Spleen (tissue), 11 donors: ENCODE results near the gene MISP. TPM values are rescaled to one million over a fixed set of nuclear protein-coding genes. Genes with fewer than 3 reads are reported as not detected.
A peak's percentile ranks its signal among the peaks of the same experiment; 100 is the strongest.

ENCODE experiments used
- DNase-seq: peaks from one replicate; pipeline ENCODE4 v3.0.0-alpha.2; 2020
- H3K27ac ChIP-seq, 8 donors: fragments of 200-600 bp; sonication (generic) in 7 of 8; 1 replicate in 4 of 8; 2 replicates in 4 of 8; pipeline versions ENCODE4 v1.5.0 to v1.8.0; 2016 to 2021; ENCODE audit warnings: inconsistent platforms in 4 of 8, mild to moderate bottlenecking in 4 of 8, moderate library complexity in 1 of 8
- H3K27me3 ChIP-seq, 7 donors: fragments of 200-600 bp; sonication (generic) in 6 of 7; replicated peaks in 1 of 7; 1 replicate in 4 of 7; 2 replicates in 3 of 7; pipeline versions ENCODE4 v1.5.0 to v1.8.0; 2016 to 2021; ENCODE audit warnings: inconsistent platforms in 3 of 7, mild to moderate bottlenecking in 1 of 7
- H3K36me3 ChIP-seq, 6 donors: fragments of 200-600 bp; sonication (generic) in 5 of 6; 1 replicate in 4 of 6; 2 replicates in 2 of 6; pipeline versions ENCODE4 v1.5.0 to v1.8.0; 2016 to 2021; ENCODE audit warnings: inconsistent platforms in 2 of 6
- H3K4me1 ChIP-seq, 6 donors: fragments of 200-600 bp; sonication (generic) in 5 of 6; 1 replicate in 3 of 6; 2 replicates in 3 of 6; pipeline versions ENCODE4 v1.5.0 to v1.8.0; 2016 to 2021; ENCODE audit warnings: inconsistent platforms in 3 of 6
- H3K4me3 ChIP-seq, 8 donors: fragments of 200-600 bp; sonication (generic) in 7 of 8; 1 replicate in 4 of 8; 2 replicates in 4 of 8; pipeline versions ENCODE4 v1.5.0 to v1.8.0; 2016 to 2021; ENCODE audit warnings: inconsistent platforms in 4 of 8, mild to moderate bottlenecking in 4 of 8, moderate library complexity in 2 of 8
- H3K9me3 ChIP-seq, 8 donors: fragments of 200-600 bp; sonication (generic) in 7 of 8; 1 replicate in 4 of 8; 2 replicates in 4 of 8; pipeline versions ENCODE4 v1.5.0 to v1.8.0; 2016 to 2021; ENCODE audit warnings: inconsistent platforms in 4 of 8
- CTCF ChIP-seq, 11 experiments: fragments of 200-600 bp in 7 of 11; fragments of 450-650 bp in 4 of 11; sonication (generic) in 4 of 11; IDR thresholded peaks in 8 of 11; conservative IDR thresholded peaks in 3 of 11; 1 replicate in 7 of 11; 2 replicates in 4 of 11; pipeline versions ENCODE4 v1.4.0 to v1.8.0; 2016 to 2021; ENCODE audit warnings: antibody characterized with exemption in 11 of 11, inconsistent platforms in 4 of 11, mild to moderate bottlenecking in 1 of 11
- POLR2A ChIP-seq, 3 donors: fragments of 450-650 bp; IDR thresholded peaks; one replicate each; pipeline ENCODE4 v1.5.1; 2017; ENCODE audit warnings: antibody characterized with exemption in 3 of 3, mild to moderate bottlenecking in 1 of 3
- POLR2AphosphoS5 ChIP-seq, 3 donors: sonication (generic); formaldehyde crosslinking; IDR thresholded peaks; one replicate each; pipeline ENCODE4 v1.5.1; 2017; ENCODE audit warnings: antibody characterized with exemption in 3 of 3
- WGBS, 5 donors: extraction: QIAGEN DNeasy Blood & Tissue Kit in 3 of 5; methylation state at CpG; one replicate each; pipeline versions ENCODE4 v1.1.5 to v1.1.7; 2013 to 2018; 5-methylcytosine and 5-hydroxymethylcytosine counted together
- intact Hi-C: fragments of 100-400 bp; cut with DNase I; formaldehyde crosslinking; loops from one replicate; pipeline ENCODE4 v1.15.0; 2023; ENCODE audit warnings: low total_unique reads
- microRNA-seq, 3 donors: library from miRNA; unstranded; fragments of <30 nt; microRNA quantifications; one replicate each; pipeline versions ENCODE4 to v1.1.0, GENCODE V29; 2019 to 2020
- polyA plus RNA-seq, 3 donors: library from polyadenylated mRNA; stranded (reverse); fragments of 200-250 nt; gene quantifications; one replicate each; pipeline ENCODE4 v1.2.1, GENCODE V29; 2013
- small RNA-seq, 4 donors: library from RNA; depleted of rRNA; stranded (forward); fragments of <200 nt; gene quantifications; one replicate each; pipeline ENCODE3, GENCODE V24; 2016
- total RNA-seq, 7 donors: library from RNA; depleted of rRNA in 3 of 7; stranded (reverse); fragments of >200 nt in 3 of 7; fragmentation: NEBNext Ultra II Directional in 4 of 7; extraction: Animal tissue kit (Norgen Biotek cat#: 25700) in 4 of 7; gene quantifications; one replicate each; pipeline versions ENCODE4 v1.1.0 to v1.2.1, GENCODE V29; 2016 to 2021
- donor health status: healthy with polysubstance abuse.
- donor health status: DM: no; HTN: no; CAD: no; lungs with moderate emphysema.
- donor health status: DM: no; HTN: no; CAD: no.
- donor health status: Bipolar disorder and iron deficiency.
- donor health status: healthy.
- donor health status: DM: no; HTN: no; CAD: no.
- donor health status: DM: yes; HTN: yes; CAD: no.

MISP gene
- total and polyA plus RNA-seq, 10 donors: 0.13 TPM; not detected in 9

GRCh38 chr19:812049-812746 is 61.3 kb downstream of the MISP start:
- Histone ChIP-seq H3K27me3 (no peaks in the 10 kb centered on the region), H3K27ac (no peak overlapping the region), H3K4me1 (peaks cover 0 to 25% (median 3%) of the 10 kb centered on the region in 6 donors), H3K4me3 (no peak overlapping the region), H3K36me3 (peaks cover 11 to 85% (median 62%) of the 10 kb centered on the region in 6 donors), H3K9me3 (peaks cover 0 to 3% (median 0%) of the 10 kb centered on the region in 8 donors)
- DNase-seq: peak; percentile 52
- WGBS, 5 donors: 89 to 95% (median 91%) methylated on average over 53 to 80 of the region's 80 CpGs
- TF ChIP-seq POLR2AphosphoS5 (IDR thresholded peaks at IDR 0.05) (peak; percentile 37 to 44 (median 41)), CTCF (IDR thresholded peaks at IDR 0.05 in 8 of 11, conservative IDR thresholded peaks at IDR 0.05 in 3 of 11) (no peak)
- intact Hi-C loops: no loop called here

GRCh38 chr19:812747-813218 is 61.9 kb downstream of the MISP start:
- H3K4me1 ChIP-seq: peaks cover 0 to 20% (median under 1%) of the 10 kb centered on the region in 6 donors
- TF ChIP-seq POLR2AphosphoS5 (IDR thresholded peaks at IDR 0.05) (no peak), POLR2A (IDR thresholded peaks at IDR 0.05) (no peak), CTCF (IDR thresholded peaks at IDR 0.05 in 8 of 11, conservative IDR thresholded peaks at IDR 0.05 in 3 of 11) (no peak)
- H3K27ac ChIP-seq: no peak overlapping the region
- intact Hi-C loops: no loop called here
- WGBS, 5 donors: 95 to 96% (median 96%) methylated on average over 35 to 72 of the region's 72 CpGs
- H3K36me3 ChIP-seq: peaks cover 11 to 79% (median 56%) of the 10 kb centered on the region in 6 donors
- H3K4me3 ChIP-seq: no peak overlapping the region
- no peaks in the 10 kb centered on the region for H3K27me3 ChIP-seq
- peaks cover 0 to 3% (median 0%) of the 10 kb centered on the region in 8 donors for H3K9me3 ChIP-seq
- DNase-seq: peak; percentile 73

GRCh38 chr19:813219-814151 is 62.6 kb downstream of the MISP start:
- 90 to 94% (median 93%) methylated on average over 61 to 87 of the region's 87 CpGs for WGBS, 5 donors
- intact Hi-C loops: no loop called here
- peaks cover 0 to 13% (median 0%) of the 10 kb centered on the region in 6 donors for H3K4me1 ChIP-seq

More at GRCh38 chr19:813219-814151, 62.6 kb downstream of the MISP start:
- Histone ChIP-seq H3K9me3 (peaks cover 0 to 3% (median 0%) of the 10 kb centered on the region in 8 donors), H3K27ac (no peak overlapping the region), H3K36me3 (peaks cover 11 to 72% (median 49%) of the 10 kb centered on the region in 6 donors), H3K27me3 (no peaks in the 10 kb centered on the region), H3K4me3 (no peak overlapping the region)
- TF ChIP-seq CTCF (IDR thresholded peaks at IDR 0.05 in 8 of 11, conservative IDR thresholded peaks at IDR 0.05 in 3 of 11) (no peak), POLR2A (IDR thresholded peaks at IDR 0.05) (no peak), POLR2AphosphoS5 (IDR thresholded peaks at IDR 0.05) (peak; percentile 60 to 77 (median 67))
- DNase-seq: no peak

Small RNAs within 50 kb of the gene (microRNA-seq; reads per million reads assigned to microRNA genes)
- gene MIR3187: 5.8 to 8.1 (median 7.3) reads per million in 3 donors
- 0.85 to 2.9 (median 2.8) reads per million in 3 donors for gene MIR4745

Small RNAs within 50 kb of the gene (small RNA-seq; reads per million reads assigned to genes)
- 0 reads per million in 4 donors for gene MIR3187

Other genes with a start within 250 kb of the MISP start
- gene TPGS1, start 243.6 kb upstream of the MISP start, total RNA-seq: 10 to 100 TPM; 16.1 to 23.7 (median 19.5) TPM
- 10 to 100 TPM in 2 of 3 donors, 1 to 10 TPM in 1; 9.8 to 24.4 (median 19.4) TPM for gene TPGS1, start 243.6 kb upstream of the MISP start, polyA plus RNA-seq
- gene CDC34, start 219.4 kb upstream of the MISP start, total RNA-seq: 10 to 100 TPM; 36.5 to 52.4 (median 48.3) TPM
- 10 to 100 TPM; 35.9 to 83.9 (median 68.7) TPM for gene CDC34, start 219.4 kb upstream of the MISP start, polyA plus RNA-seq
- gene GZMM, start 207.1 kb upstream of the MISP start, total RNA-seq: 10 to 100 TPM in 4 of 7 donors, 1 to 10 TPM in 3; 3.9 to 19.5 (median 13.5) TPM
- gene GZMM, start 207.1 kb upstream of the MISP start, polyA plus RNA-seq: 10 to 100 TPM in 2 of 3 donors, 1 to 10 TPM in 1; 9.4 to 19.1 (median 16.3) TPM
- gene BSG, start 178.5 kb upstream of the MISP start, total RNA-seq: 100 to 1,000 TPM; 180 to 307 (median 274) TPM
- gene BSG, start 178.5 kb upstream of the MISP start, polyA plus RNA-seq: 100 to 1,000 TPM in 2 of 3 donors, 10 to 100 TPM in 1; 95.3 to 141 (median 139) TPM
- 1 to 10 TPM in 1 of 7 donors, under 1 TPM in 4, not detected in 2; 0.19 to 1.1 (median 0.54) TPM for gene HCN2, start 161.2 kb upstream of the MISP start, total RNA-seq
- gene HCN2, start 161.2 kb upstream of the MISP start, polyA plus RNA-seq: under 1 TPM; 0.09 to 0.19 (median 0.11) TPM
- 10 to 100 TPM; 28.6 to 55.6 (median 49.7) TPM for gene POLRMT, start 117.6 kb upstream of the MISP start, total RNA-seq
- gene POLRMT, start 117.6 kb upstream of the MISP start, polyA plus RNA-seq: 100 to 1,000 TPM in 2 of 3 donors, 10 to 100 TPM in 1; 67.8 to 105 (median 102) TPM
- under 1 TPM in 2 of 7 donors, not detected in 5; 0.27 to 0.61 TPM for gene FGF22, start 111.2 kb upstream of the MISP start, total RNA-seq
- gene FGF22, start 111.2 kb upstream of the MISP start, polyA plus RNA-seq: under 1 TPM in 2 of 3 donors, not detected in 1; 0.10 to 0.20 TPM
- gene RNF126, start 87.9 kb upstream of the MISP start, total RNA-seq: 10 to 100 TPM; 49.2 to 95.1 (median 57.7) TPM
- 10 to 100 TPM; 38.1 to 55.3 (median 45.0) TPM for gene RNF126, start 87.9 kb upstream of the MISP start, polyA plus RNA-seq
- 10 to 100 TPM; 11.5 to 43.4 (median 16.6) TPM for gene FSTL3, start 74.7 kb upstream of the MISP start, total RNA-seq
- 10 to 100 TPM in 2 of 3 donors, 1 to 10 TPM in 1; 5.6 to 31.2 (median 10.9) TPM for gene FSTL3, start 74.7 kb upstream of the MISP start, polyA plus RNA-seq
- gene PRSS57, start 55.7 kb upstream of the MISP start, total RNA-seq: 1 to 10 TPM in 2 of 7 donors, under 1 TPM in 3, not detected in 2; 0.46 to 2.5 (median 0.60) TPM
- under 1 TPM; 0.24 to 0.70 (median 0.27) TPM for gene PRSS57, start 55.7 kb upstream of the MISP start, polyA plus RNA-seq
- gene PALM, start 42.2 kb upstream of the MISP start, total RNA-seq: 10 to 100 TPM; 19.9 to 80.1 (median 30.0) TPM
- gene PALM, start 42.2 kb upstream of the MISP start, polyA plus RNA-seq: 10 to 100 TPM in 1 of 3 donors, 1 to 10 TPM in 2; 6.0 to 24.1 (median 7.0) TPM
- 100 to 1,000 TPM; 147 to 305 (median 247) TPM for gene PTBP1, start 46.3 kb downstream of the MISP start, total RNA-seq
- 100 to 1,000 TPM in 1 of 3 donors, 10 to 100 TPM in 2; 89.9 to 130 (median 98.6) TPM for gene PTBP1, start 46.3 kb downstream of the MISP start, polyA plus RNA-seq
- gene PLPPR3, start 70.8 kb downstream of the MISP start, total RNA-seq: under 1 TPM in 5 of 7 donors, not detected in 2; 0.27 to 0.79 (median 0.43) TPM
- gene PLPPR3, start 70.8 kb downstream of the MISP start, polyA plus RNA-seq: under 1 TPM in 1 of 3 donors, not detected in 2; 0.03 TPM
- gene AZU1, start 76.7 kb downstream of the MISP start, total RNA-seq: 10 to 100 TPM in 3 of 7 donors, 1 to 10 TPM in 4; 3.1 to 69.7 (median 9.6) TPM
- gene AZU1, start 76.7 kb downstream of the MISP start, polyA plus RNA-seq: 1 to 10 TPM; 1.7 to 7.6 (median 4.2) TPM
- 100 to 1,000 TPM in 1 of 7 donors, 10 to 100 TPM in 3, 1 to 10 TPM in 3; 2.8 to 168 (median 11.7) TPM for gene PRTN3, start 89.9 kb downstream of the MISP start, total RNA-seq
- gene PRTN3, start 89.9 kb downstream of the MISP start, polyA plus RNA-seq: 1 to 10 TPM in 2 of 3 donors, under 1 TPM in 1; 0.89 to 3.3 (median 1.3) TPM
- 100 to 1,000 TPM in 1 of 7 donors, 10 to 100 TPM in 4, 1 to 10 TPM in 2; 3.9 to 137 (median 17.0) TPM for gene ELANE, start 101.2 kb downstream of the MISP start, total RNA-seq
- gene ELANE, start 101.2 kb downstream of the MISP start, polyA plus RNA-seq: 1 to 10 TPM; 2.8 to 6.7 (median 5.4) TPM
- 10 to 100 TPM; 11.3 to 59.5 (median 26.2) TPM for gene CFD, start 108.6 kb downstream of the MISP start, total RNA-seq
- 10 to 100 TPM in 2 of 3 donors, 1 to 10 TPM in 1; 6.6 to 25.3 (median 18.4) TPM for gene CFD, start 108.6 kb downstream of the MISP start, polyA plus RNA-seq
- 10 to 100 TPM; 37.0 to 60.7 (median 52.7) TPM for gene MED16, start 142.1 kb downstream of the MISP start, total RNA-seq
- gene MED16, start 142.1 kb downstream of the MISP start, polyA plus RNA-seq: 10 to 100 TPM; 43.2 to 82.1 (median 77.6) TPM
- not detected for gene RNU6-9, start 142.4 kb downstream of the MISP start, total RNA-seq
- gene RNU6-9, start 142.4 kb downstream of the MISP start, polyA plus RNA-seq: not detected
- 100 to 1,000 TPM in 3 of 7 donors, 10 to 100 TPM in 4; 41.0 to 175 (median 90.9) TPM for gene R3HDM4, start 162.1 kb downstream of the MISP start, total RNA-seq
- 10 to 100 TPM; 74.6 to 99.7 (median 87.4) TPM for gene R3HDM4, start 162.1 kb downstream of the MISP start, polyA plus RNA-seq
- gene KISS1R, start 166.2 kb downstream of the MISP start, total RNA-seq: under 1 TPM in 5 of 7 donors, not detected in 2; 0.30 to 0.50 (median 0.37) TPM
- gene KISS1R, start 166.2 kb downstream of the MISP start, polyA plus RNA-seq: under 1 TPM; 0.22 to 0.42 (median 0.27) TPM
- gene ARID3A, start 174.9 kb downstream of the MISP start, total RNA-seq: 10 to 100 TPM; 14.9 to 42.5 (median 22.6) TPM
- gene ARID3A, start 174.9 kb downstream of the MISP start, polyA plus RNA-seq: 10 to 100 TPM in 1 of 3 donors, 1 to 10 TPM in 2; 2.5 to 10.3 (median 3.2) TPM
- 10 to 100 TPM; 17.8 to 63.4 (median 28.2) TPM for gene WDR18, start 233.2 kb downstream of the MISP start, total RNA-seq
- gene WDR18, start 233.2 kb downstream of the MISP start, polyA plus RNA-seq: 10 to 100 TPM; 57.6 to 96.0 (median 85.9) TPM
- gene GRIN3B, start 249.3 kb downstream of the MISP start, total RNA-seq: under 1 TPM in 2 of 7 donors, not detected in 5; 0.07 to 0.11 TPM
- not detected for gene GRIN3B, start 249.3 kb downstream of the MISP start, polyA plus RNA-seq